ENCODE results near the gene YTHDF2.
"Not testable (repeated sequence)": the region's sequence is repeated elsewhere in the genome, so short reads cannot be mapped to it uniquely, and the experiment has no call there.

YTHDF2 gene
- total RNA-seq, result 130 to 163 reads per million in 2 experiments

GRCh38 chr1:28736450-28737306, at the start of gene YTHDF2:
TSS of gene YTHDF2 (plus strand) at chr1:28736940. CDS start at chr1:28737121, 181 bp downstream.
- peak; percentile 98 for DNase-seq (ENCODE audit: low read depth)

- DNase-seq (ENCODE audit: low read depth), result not testable (repeated sequence)
Observed at GRCh38 chr1:28691627-28692026, 45.1 kb upstream of the YTHDF2 start.

- no peak for DNase-seq (ENCODE audit: low read depth)
Observed at GRCh38 chr1:28703629-28704028, 33.1 kb upstream of the YTHDF2 start.

GRCh38 chr1:28716336-28716735, 20.4 kb upstream of the YTHDF2 start:
- DNase-seq (ENCODE audit: low read depth), result no peak

- no peak for DNase-seq (ENCODE audit: low read depth)
Observed at GRCh38 chr1:28718166-28718565, 18.6 kb upstream of the YTHDF2 start.

- no peak for DNase-seq (ENCODE audit: low read depth)
Observed at GRCh38 chr1:28718586-28719331, 18.0 kb upstream of the YTHDF2 start.

- DNase-seq (ENCODE audit: low read depth), result no peak
Observed at GRCh38 chr1:28719332-28719619, 17.5 kb upstream of the YTHDF2 start.

- DNase-seq (ENCODE audit: low read depth), result no peak
Observed at GRCh38 chr1:28720376-28720775, 16.4 kb upstream of the YTHDF2 start.

GRCh38 chr1:28721927-28722326, 14.8 kb upstream of the YTHDF2 start:
- DNase-seq (ENCODE audit: low read depth), result not testable (repeated sequence)

GRCh38 chr1:28725365-28725764, 11.4 kb upstream of the YTHDF2 start:
- DNase-seq (ENCODE audit: low read depth), result not testable (repeated sequence)

- no peak for DNase-seq (ENCODE audit: low read depth)
Observed at GRCh38 chr1:28735961-28736449, 735 bp upstream of the YTHDF2 start.

- DNase-seq (ENCODE audit: low read depth), result peak; percentile 27
Observed at GRCh38 chr1:28737307-28738132, 780 bp downstream of the YTHDF2 start.

- DNase-seq (ENCODE audit: low read depth), result no peak
Observed at GRCh38 chr1:28740118-28740517, 3.4 kb downstream of the YTHDF2 start.

GRCh38 chr1:28744184-28744583, 7.4 kb downstream of the YTHDF2 start:
- DNase-seq (ENCODE audit: low read depth), result no peak

- no peak for DNase-seq (ENCODE audit: low read depth)
Observed at GRCh38 chr1:28745653-28746173, 9.0 kb downstream of the YTHDF2 start.

GRCh38 chr1:28750330-28750729, 13.6 kb downstream of the YTHDF2 start:
- no peak for DNase-seq (ENCODE audit: low read depth)

- not testable (repeated sequence) for DNase-seq (ENCODE audit: low read depth)
Observed at GRCh38 chr1:28750771-28751294, 14.1 kb downstream of the YTHDF2 start.

GRCh38 chr1:28751315-28752060, 14.7 kb downstream of the YTHDF2 start:
- DNase-seq (ENCODE audit: low read depth), result no peak

- DNase-seq (ENCODE audit: low read depth), result no peak
Observed at GRCh38 chr1:28755701-28756100, 19.0 kb downstream of the YTHDF2 start.

- no peak for DNase-seq (ENCODE audit: low read depth)
Observed at GRCh38 chr1:28756846-28757245, 20.1 kb downstream of the YTHDF2 start.

GRCh38 chr1:28758420-28758819, 21.7 kb downstream of the YTHDF2 start:
- DNase-seq (ENCODE audit: low read depth), result no peak

Data from T follicular helper cell (primary cell).